ENCODE measurements around the gene MARCHF10.

The MARCHF10 gene

DNA sequence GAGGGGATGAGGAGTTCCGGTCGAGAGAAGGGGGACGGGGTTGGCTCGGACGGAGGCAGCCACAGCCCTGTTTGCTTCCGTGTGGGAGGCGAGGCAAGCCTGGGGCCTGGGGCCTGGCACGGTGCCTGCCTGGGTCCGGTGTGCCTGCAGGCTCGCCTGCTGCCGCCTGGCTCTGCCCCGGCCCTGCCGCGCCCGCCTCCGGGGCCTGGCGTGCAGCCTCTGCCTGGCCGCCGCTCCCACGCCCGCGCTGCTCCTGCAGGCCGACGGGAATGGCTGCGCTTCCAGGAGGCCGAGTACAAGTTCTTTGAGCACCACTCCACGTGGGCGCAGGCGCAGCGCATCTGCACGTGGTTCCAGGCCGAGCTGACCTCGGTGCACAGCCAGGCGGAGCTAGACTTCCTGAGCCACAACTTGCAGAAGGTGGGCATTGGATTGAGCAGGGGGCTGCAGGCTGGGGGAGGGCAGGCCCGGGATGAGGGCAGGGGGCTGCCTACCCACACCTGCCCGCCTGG, 127.5 kb downstream of the MARCHF10 start:
- in situ Hi-C loops (cut with HindIII; ENCODE audit: low pct_ligation_motif_present, low sequenced_read_pairs) = no loop called here
- TF ChIP-seq, protein P1, sequence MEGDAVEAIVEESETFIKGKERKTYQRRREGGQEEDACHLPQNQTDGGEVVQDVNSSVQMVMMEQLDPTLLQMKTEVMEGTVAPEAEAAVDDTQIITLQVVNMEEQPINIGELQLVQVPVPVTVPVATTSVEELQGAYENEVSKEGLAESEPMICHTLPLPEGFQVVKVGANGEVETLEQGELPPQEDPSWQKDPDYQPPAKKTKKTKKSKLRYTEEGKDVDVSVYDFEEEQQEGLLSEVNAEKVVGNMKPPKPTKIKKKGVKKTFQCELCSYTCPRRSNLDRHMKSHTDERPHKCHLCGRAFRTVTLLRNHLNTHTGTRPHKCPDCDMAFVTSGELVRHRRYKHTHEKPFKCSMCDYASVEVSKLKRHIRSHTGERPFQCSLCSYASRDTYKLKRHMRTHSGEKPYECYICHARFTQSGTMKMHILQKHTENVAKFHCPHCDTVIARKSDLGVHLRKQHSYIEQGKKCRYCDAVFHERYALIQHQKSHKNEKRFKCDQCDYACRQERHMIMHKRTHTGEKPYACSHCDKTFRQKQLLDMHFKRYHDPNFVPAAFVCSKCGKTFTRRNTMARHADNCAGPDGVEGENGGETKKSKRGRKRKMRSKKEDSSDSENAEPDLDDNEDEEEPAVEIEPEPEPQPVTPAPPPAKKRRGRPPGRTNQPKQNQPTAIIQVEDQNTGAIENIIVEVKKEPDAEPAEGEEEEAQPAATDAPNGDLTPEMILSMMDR (IDR thresholded peaks at IDR 0.05; ENCODE audit: low read depth, low read length, missing control alignments) = peak; percentile 5
- H3K36me3 ChIP-seq (replicated peaks) = peaks cover 95% of the 10 kb centered on the region

DNA sequence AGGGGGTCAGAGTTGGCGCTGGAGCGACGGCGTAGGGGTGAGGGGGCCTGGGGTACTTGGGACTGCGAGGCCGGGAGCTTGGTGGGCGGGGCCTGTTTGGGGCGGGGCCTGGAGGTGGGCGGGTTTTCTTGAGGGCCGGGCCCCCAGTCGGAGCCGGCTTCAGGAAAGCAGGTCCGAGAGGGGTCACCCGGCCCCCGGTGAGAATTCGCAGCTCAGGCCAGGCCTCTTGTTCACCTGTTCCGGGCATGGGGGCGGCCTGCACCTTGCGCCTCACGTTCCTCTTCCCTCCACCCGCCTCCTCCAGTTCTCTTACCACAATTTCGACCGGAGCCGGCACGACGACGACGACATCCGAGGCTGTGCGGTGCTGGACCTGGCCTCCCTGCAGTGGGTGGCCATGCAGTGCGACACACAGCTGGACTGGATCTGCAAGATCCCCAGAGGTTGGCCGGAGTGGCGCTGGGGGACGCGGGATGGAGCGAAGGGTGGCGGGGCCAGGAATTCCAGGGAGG, 128.2 kb downstream of the MARCHF10 start:
- no peak for DNase-seq
- H3K27ac ChIP-seq = no peak overlapping the region
- H3K36me3 ChIP-seq (replicated peaks) = peaks cover 95% of the 10 kb centered on the region
- no peak overlapping the region for H3K4me3 ChIP-seq (ENCODE audit: low read depth, low read length)
- H3K27me3 ChIP-seq (replicated peaks) = no peaks in the 10 kb centered on the region
- in situ Hi-C loops (cut with HindIII; ENCODE audit: low pct_ligation_motif_present, low sequenced_read_pairs) = no loop called here
- TF ChIP-seq, protein P1 (IDR thresholded peaks at IDR 0.05; ENCODE audit: low read depth, low read length, missing control alignments) = no peak

More for the DNA sequence above, 127.5 kb downstream of the MARCHF10 start:
- no peak for DNase-seq
- no peak overlapping the region for H3K27ac ChIP-seq
- no peaks in the 10 kb centered on the region for H3K27me3 ChIP-seq (replicated peaks)
- H3K4me3 ChIP-seq (ENCODE audit: low read depth, low read length) = no peak overlapping the region

DNA sequence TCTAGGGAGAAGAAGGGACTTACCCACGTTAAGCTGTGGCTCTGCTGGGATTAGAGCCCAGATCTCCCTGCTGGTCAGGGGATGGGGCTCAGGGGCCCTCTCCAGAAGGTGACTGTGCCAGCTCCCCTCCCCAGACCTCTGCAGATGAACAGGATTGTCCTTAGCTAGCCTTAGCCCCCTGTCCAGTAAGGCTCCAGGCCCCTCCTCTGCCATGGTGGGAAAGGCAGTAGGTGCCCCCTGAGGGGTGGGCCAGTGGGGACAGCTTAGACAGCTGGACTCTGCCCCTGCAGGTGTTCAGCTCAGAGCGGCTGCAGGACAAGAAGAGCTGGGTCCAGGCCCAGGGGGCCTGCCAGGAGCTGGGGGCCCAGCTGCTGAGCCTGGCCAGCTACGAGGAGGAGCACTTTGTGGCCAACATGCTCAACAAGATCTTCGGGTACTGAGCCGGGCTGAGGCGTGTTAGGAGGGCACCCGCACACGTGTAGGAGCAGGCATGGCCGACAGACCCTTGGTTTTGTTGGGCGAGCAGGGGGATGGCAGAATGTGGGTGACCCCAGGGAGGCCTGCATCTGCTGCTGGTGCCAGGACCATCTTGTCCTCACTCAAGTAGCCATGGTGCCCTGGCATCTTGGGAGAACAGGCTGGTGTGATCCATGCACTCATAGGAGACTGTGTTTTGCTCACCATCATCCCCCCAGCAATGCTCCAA, 129.7 kb downstream of the MARCHF10 start:
- in situ Hi-C loops (cut with HindIII; ENCODE audit: low pct_ligation_motif_present, low sequenced_read_pairs) = no loop called here
- no peak overlapping the region for H3K27ac ChIP-seq
- H3K4me3 ChIP-seq (ENCODE audit: low read depth, low read length) = no peak overlapping the region
- TF ChIP-seq, protein P1 (IDR thresholded peaks at IDR 0.05; ENCODE audit: low read depth, low read length, missing control alignments) = no peak
- peaks cover 95% of the 10 kb centered on the region for H3K36me3 ChIP-seq (replicated peaks)
- H3K27me3 ChIP-seq (replicated peaks) = no peaks in the 10 kb centered on the region
- no peak for DNase-seq

DNA sequence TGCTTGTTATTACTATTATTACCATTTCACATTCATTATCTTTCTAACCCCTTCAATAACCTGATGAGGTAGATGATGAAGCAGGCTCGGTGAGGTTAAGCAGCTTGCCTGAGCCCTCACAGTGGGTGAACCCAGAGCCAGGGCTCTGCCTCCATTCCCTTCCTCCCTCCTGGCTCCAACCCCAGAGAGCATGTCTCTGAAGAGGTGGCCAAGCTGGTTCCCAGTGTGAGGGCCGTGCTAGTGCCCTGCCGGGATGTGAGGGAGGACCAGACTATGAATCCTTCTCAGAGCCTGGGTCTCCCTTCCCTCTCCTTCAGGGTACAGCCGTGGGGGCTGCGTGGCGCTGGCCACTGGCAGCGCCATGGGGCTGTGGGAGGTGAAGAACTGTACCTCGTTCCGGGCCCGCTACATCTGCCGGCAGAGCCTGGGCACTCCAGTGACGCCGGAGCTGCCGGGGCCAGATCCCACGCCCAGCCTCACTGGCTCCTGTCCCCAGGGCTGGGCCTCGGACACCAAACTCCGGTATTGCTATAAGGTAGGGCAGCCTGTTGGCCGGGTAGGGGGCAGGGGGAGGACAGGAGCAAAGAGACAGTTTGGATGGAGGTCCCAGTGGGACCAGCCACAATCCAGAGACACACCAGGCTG, 131.0 kb downstream of the MARCHF10 start:
- Histone ChIP-seq H3K27ac (no peak overlapping the region), H3K36me3 (replicated peaks) (peaks cover 97% of the 10 kb centered on the region), H3K27me3 (replicated peaks) (no peaks in the 10 kb centered on the region), H3K4me3 (ENCODE audit: low read depth, low read length) (no peak overlapping the region)
- in situ Hi-C loops (cut with HindIII; ENCODE audit: low pct_ligation_motif_present, low sequenced_read_pairs) = no loop called here
- TF ChIP-seq, protein P1 (IDR thresholded peaks at IDR 0.05; ENCODE audit: low read depth, low read length, missing control alignments) = no peak
- DNase-seq = no peak

DNA sequence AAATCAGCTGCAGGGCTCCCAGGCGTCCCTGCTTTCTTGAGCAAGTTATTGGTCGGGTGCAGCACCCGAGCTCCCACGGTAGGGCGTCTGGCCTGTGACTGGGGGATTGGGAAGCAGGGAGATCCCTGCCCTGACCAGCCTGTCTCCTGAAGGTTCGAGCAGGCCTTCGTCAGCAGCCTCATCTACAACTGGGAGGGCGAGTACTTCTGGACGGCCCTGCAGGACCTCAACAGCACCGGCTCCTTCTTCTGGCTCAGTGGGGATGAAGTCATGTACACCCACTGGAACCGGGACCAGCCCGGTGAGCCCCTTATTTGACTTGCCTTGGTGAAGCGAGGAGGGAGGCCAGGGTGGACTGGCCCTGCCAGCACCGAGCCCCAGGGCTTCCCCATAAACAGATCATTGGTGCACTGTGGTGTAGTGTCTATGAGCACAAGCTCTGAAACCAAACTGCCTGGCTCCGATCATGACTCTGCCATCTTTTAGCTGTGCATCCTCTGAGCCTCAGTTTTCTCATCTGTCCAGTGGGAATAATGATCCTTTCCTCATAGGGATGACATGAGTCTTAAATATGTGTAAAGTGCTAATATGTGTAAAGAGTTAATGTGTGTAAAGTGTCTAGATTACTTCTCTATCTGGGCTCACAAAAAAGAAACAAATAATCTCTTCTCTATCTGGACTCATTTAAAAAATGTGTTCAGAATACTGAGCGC, 131.7 kb downstream of the MARCHF10 start:
- Histone ChIP-seq H3K27me3 (replicated peaks) (no peaks in the 10 kb centered on the region), H3K36me3 (replicated peaks) (peaks cover 97% of the 10 kb centered on the region), H3K27ac (no peak overlapping the region), H3K4me3 (ENCODE audit: low read depth, low read length) (no peak overlapping the region)
- in situ Hi-C loops (cut with HindIII; ENCODE audit: low pct_ligation_motif_present, low sequenced_read_pairs) = no loop called here
- DNase-seq = no peak
- TF ChIP-seq, protein P1 (IDR thresholded peaks at IDR 0.05; ENCODE audit: low read depth, low read length, missing control alignments) = no peak

Data from brain microvascular endothelial cell (primary cell).